Activated naive CD4-positive, alpha-beta T cell (primary cell): ENCODE results near the gene ARHGEF4.

Source experiments
- DNase-seq, 4 experiments: peaks; one replicate each; lab custom pipeline; 2025; lab: John Stamatoyannopoulos, UW

The ARHGEF4 gene

DNA sequence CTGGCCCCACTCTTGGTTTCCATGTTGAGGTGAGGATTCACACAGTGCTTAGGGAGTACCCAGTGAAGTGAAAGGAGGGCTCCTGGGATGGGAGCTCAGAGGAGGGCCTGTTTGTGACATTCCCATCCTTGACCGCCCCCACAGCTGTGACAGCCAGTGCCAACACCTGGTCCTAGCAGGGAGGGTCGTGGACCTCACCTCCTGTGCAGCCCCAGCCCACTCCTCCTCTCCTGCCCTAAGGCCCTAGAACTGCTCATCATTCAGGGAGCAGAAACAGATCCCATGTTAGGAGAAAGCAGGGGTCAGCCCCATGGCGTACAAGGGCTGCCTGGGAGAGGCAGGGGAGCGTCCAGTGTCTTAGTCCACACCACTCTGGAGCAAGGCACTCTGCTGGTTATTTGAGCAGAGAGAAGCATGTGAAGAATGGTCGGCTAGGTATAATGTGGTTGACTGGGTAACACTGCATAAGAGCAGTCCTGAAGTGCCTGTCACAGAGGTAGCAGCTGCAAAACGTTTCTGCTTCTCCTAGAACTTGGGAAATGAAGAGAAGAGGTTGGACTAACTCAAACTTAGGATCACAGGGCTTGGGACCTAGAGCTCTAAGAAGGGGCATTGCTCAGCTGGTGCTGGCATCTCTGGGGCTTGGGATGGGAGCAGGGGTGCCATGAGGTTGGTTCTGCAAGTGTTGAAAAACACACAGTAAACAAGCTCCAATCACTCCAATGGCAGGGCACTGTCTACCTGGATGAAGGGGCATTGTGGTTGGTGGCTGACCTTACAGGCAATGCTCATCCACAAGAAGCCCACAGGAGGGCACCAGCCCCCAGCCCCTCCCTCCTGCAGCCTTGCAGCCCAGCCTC, 200.9 kb downstream of the ARHGEF4 start:
- no peak for DNase-seq

DNA sequence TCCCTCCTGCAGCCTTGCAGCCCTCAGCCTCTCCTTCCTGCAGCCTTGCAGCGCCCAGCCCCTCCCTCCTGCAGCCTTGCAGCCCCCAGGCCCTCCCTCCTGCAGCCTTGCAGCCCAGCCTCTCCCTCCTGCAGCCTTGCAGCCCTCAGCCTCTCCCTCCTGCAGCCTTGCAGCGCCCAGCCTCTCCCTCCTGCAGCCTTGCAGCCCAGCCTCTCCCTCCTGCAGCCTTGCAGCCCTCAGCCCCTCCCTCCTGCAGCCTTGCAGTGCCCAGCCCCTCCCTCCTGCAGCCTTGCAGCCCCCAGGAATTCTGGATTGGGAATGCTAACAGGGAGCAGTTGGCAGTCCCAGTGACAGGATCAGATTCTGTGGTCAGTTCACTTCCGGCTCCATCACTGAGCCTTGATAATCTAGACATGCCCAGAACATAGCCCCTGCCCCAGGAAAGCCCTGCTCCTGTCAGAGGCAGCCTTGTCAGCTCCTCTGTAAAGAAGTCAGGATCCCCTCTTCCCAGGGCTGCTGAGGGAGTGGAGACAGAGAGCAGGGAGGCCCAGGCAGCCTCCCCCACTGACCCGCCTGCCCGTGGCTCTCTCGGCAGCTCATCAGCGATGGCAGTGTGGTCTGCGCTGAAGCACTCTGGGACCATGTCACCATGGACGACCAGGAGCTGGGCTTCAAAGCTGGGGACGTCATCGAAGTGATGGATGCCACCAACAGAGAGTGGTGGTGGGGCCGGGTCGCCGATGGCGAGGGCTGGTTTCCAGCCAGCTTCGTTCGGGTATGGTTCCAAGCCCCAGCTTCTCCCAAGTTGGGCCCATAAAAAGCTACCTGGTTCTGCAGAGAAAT, 201.8 kb downstream of the ARHGEF4 start:
- DNase-seq = no peak

DNA sequence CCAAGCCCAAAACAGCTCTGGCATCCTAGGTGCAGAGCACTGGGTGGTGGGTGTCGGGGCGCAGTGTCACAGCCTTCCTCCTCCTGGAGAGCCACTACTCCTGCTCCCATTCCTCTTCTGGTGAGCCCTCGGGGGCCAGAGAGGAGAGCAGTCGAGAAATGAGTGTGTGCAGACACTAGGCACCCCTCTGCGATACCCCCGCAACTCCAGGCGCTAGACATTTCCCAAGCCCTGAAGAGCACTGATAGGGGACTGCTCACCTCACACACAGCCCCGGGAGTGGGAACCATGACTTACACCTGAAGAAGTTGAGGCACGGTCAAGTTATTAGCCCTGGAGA, 202.4 kb downstream of the ARHGEF4 start:
- DNase-seq = no peak

DNA sequence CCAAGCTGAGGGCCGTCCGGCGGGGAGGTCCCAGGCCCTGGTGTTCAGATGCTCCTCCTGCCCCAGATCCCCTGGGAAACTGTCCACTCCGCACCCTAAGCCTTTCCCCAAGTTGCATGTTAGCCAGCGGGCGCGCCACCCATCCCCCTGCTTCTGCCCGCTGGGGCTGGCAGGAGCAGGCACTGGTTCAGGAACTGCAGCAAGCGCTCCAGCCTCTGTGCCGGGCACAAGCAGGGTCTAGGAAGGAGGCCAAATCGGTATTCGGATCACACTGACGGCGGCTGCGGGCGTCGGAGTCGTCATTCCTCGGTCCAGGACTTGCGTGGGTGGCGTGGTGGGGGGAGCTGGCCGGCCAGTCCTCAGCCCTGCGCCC, 202.8 kb downstream of the ARHGEF4 start:
- DNase-seq = no peak

DNA sequence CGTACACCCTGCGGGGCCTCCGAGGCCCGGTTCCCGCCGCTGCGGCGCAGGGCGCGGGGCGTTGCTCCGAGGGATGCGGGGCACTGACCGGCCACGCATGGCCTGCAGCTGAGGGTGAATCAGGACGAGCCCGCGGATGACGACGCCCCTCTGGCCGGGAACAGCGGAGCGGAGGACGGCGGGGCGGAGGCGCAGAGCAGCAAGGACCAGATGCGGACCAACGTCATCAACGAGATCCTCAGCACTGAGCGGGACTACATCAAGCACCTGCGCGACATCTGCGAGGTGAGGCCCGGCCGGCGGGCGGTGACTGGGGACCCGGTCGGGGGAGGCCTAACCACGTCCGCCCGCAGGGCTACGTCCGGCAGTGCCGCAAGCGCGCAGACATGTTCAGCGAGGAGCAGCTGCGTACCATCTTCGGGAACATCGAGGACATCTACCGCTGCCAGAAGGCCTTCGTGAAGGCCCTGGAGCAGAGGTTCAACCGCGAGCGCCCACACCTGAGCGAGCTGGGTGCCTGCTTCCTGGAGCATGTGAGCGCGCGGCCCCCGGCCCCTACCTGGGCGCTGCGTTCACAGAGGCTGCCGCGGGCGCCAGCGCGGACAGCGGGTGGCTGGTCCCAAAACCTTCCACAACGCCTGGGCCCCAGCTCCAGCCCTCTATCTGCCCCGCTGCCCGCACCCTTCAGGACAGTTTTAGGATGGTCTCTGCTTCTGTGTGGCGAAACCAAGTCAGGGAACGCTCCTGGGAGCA, 203.4 kb downstream of the ARHGEF4 start:
- DNase-seq = no peak

DNA sequence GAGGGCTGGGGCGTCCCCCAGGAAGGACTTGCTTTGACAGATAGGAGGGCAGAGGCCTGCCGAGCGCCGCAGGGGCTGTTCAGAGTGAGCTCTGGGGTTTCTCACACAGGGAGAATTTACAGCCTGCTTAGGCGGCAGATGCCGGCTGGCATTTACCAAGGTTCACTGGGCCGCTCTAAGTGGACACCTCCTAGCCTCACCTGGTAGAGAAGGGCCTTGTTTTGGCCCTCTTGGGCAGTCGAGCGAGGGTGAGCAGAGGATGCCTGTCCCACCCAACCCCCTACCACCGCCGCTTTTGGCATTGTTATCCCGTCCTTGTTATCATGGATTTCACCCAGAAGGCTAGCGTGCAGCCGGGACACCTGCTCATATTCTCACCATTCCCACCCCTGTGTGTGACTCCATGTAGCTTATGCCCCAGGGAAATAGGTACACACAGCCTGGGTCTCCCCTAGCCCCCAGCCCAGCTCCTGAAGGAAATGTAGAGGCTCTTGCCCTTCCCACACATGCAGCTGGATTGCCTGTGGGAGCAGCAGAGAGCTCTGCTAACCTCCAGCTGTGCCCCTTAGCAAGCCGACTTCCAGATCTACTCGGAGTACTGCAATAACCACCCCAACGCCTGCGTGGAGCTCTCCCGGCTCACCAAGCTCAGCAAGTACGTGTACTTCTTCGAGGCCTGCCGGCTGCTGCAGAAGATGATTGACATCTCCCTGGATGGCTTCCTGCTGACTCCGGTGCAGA, 204.1 kb downstream of the ARHGEF4 start:
- DNase-seq = no peak

DNA sequence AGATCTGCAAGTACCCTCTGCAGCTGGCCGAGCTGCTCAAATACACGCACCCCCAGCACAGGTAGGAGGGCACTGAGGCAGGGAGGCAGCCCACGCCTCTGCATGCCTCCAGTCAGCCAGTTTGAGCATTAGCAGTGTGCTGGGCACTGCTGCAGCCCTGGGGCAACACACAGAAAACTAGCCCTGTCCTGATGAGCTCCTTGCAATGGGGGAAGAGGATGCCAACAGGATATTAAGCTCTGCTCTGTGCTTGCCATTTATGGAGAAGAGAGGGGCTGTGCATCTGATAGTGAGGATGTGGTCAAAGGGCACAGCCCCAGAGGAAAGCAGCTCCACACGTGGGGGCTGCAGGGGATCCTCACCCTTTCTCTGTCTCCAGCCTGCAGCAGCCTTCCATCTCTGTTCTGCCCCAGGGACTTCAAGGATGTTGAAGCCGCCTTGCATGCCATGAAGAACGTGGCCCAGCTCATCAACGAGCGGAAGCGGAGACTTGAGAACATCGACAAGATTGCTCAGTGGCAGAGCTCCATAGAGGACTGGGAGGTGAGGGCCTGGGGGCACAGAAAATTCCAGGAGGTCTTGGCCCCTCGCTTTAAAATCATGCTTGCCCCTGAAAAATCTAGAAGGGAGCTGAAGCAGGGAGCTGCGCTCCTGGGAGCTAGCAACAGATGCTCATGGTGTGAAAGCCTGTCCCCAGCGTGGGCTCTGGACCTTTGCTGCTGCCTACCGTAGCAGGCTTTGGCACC, 204.9 kb downstream of the ARHGEF4 start:
- no peak for DNase-seq

DNA sequence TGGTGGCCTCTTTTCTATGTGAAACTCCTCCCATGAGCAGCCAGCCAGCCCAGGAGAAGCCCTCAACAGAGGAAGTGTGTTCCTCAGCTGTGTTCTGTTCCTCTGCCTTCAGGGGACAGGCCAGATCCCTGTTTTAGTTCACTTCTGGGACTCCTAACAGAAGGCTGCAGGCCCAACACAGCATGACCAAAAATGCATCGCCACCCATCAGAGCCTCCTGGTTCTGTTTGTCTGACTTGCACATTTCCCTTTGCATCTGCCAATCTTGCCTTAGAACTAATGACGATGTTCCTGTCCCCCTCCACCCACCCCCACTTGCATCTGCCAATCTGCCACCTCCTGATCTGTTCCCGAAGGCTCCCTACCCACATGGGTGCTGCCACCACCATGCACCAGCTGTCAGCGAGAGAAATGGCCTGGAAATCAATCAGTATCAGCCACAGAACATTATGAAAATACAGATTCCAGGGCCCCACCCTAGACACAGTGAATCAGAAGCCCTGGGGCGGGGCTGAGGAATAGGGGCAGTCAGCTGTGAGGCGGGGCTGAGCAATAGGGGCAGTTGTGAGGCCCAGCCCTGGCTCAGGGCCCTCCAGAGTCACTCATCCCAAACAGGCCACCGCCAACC, 205.5 kb downstream of the ARHGEF4 start:
- DNase-seq = no peak

DNA sequence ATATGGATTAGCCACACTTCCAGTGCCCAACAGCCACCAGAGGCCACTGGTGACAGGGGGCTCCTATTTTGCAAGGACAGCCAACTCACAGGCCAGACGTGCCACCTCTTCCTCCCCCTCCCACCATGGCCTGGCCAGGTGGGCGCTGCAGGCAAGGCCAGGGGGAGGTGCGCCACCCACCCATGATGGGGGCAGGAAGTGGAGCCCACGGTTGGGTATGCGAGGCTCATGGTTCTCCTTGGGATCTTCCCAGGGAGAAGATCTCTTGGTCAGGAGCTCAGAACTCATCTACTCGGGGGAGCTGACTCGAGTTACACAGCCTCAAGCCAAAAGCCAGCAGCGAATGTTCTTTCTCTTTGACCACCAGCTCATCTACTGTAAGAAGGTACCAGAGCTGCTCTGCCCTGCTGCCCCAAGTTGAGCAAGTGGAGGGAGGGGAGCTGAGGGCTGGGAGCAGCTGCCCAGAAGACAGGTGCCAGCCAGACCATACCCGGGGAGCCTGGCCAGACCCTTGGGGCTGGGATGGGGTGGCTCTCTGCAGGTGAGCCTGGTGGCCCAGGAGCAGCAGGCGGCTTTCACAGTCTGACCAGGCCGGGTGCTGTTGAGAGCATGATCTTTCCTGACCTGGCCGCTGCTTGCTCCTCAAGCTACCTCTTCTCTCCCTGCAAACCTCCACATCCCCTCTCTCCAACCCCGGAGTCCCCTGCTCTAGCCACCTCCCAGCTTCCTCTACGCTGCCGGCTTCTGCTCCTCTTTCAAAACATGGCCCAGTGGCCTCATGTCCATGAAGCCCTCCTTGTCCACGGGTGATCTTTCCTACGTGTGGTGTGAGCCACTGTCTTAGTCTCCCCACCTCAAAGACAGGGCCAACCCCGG, 206.7 kb downstream of the ARHGEF4 start:
- DNase-seq = no peak

DNA sequence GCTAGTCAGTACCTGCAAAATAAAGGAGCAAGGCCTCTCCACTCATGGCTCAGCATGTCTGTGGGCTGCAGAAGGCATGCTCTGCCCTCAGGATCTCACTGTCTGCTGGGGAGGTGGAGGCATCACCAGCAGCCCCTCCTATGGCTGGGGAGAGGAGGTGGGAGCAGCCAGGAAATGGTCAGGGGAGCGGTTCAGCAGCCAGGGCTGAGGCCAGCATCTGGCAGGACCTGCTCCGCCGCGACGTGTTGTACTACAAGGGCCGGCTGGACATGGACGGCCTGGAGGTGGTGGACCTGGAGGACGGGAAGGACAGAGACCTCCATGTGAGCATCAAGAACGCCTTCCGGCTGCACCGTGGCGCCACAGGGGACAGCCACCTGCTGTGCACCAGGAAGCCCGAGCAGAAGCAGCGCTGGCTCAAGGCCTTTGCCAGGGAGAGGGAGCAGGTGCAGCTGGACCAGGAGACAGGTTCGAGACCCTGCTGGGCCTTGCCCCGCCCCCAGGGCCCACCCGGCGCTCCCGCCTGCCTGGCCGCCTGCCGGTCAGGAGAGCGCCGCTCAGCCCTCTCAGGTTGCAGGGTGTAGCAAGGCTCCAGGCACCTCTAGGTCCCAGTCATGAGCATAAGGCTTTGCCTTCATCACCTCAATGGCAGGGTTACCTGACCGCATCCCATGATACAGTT, 207.5 kb downstream of the ARHGEF4 start:
- DNase-seq = no peak

DNA sequence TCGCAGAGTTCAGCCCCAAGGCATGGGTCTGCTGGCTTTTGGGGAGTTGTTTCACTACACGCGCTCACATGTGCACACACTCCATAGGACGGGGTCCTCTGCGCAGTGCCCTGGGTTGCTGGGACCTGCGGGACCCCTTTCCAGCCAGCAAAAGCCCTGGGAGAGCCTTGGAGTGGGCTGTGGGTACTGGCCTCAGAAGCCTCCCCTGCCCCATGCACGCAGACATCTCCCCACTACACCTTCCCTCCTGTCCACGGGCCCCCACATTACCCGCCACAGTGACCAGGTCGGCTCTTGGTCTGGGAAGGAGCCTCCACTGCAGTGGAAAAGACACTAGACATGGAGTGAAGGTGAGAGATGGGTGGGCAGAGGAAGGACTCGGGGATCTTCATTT, 208.0 kb downstream of the ARHGEF4 start:
- DNase-seq = no peak

DNA sequence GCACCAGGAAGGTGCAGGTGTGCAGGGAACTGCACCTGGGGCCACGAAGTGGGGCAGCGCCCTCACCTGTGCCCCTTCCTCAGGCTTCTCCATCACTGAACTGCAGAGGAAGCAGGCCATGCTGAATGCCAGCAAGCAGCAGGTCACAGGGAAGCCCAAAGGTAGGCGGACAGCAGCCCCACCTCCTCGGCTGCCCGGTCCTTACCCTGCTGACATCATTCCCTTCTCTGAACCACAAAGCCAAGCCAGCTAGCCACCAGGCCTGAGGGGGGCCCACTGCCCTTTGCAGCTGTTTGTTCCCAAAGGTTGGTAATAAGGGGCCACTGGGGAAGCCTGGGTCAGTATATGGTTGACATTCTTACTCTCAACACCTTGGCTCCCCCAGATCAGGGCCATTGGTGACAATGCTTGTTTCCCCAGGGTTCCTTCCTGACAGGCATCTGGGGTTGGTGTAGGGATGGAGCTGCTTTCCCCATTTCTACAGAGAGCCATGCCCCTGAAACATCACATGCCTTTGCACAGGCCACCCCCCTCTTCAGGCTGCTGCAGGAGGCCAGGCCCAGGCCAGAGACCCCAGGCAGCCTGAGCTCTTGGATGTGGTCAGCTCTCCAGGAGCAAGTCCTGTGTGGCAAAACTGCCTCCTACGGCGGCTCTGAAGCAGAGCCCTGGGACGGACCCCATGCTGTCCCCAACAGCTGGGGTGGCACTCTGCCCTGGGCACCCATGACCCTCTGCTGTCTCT, 208.7 kb downstream of the ARHGEF4 start:
- no peak for DNase-seq

DNA sequence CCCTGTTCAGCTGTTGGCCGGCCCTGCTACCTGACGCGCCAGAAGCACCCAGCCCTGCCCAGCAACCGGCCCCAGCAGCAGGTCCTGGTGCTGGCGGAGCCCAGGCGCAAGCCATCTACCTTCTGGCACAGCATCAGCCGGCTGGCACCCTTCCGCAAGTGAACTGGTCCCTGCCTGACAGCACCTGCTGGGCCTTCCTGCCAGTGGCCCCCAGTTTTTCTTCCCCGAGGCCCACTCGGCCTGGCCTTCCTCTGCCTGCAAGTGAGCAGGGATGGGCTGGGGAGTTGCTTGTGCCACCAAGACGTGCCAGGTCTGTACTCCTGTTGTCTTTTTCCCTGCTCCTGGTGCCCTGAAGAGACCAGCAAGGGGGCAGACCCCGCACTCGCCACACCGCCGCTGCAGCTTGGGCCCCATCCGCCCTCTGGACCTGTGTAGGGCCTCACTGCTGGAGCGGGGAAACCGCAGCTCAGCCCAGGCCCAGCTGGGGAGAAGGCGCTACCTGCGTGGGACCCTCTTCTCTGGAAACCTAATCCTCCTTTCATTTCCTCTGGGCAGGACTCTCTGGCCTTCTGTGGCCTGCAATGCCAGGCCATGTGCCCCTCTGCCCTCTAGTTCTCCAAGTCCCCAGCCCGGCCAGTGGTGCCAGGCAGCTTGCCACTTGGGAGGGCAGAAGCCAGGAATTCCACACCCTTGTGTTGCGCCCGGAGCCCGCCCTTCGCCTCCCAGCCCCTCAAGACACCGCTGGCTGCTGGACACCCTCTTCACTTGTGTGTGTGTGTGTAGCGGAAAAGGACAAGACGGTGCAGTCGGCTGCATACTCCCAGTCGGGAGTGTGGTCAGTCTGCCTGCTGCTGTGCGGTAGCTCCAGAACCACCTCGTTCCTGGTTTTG, 209.6 kb downstream of the ARHGEF4 start:
- DNase-seq = no peak

DNA sequence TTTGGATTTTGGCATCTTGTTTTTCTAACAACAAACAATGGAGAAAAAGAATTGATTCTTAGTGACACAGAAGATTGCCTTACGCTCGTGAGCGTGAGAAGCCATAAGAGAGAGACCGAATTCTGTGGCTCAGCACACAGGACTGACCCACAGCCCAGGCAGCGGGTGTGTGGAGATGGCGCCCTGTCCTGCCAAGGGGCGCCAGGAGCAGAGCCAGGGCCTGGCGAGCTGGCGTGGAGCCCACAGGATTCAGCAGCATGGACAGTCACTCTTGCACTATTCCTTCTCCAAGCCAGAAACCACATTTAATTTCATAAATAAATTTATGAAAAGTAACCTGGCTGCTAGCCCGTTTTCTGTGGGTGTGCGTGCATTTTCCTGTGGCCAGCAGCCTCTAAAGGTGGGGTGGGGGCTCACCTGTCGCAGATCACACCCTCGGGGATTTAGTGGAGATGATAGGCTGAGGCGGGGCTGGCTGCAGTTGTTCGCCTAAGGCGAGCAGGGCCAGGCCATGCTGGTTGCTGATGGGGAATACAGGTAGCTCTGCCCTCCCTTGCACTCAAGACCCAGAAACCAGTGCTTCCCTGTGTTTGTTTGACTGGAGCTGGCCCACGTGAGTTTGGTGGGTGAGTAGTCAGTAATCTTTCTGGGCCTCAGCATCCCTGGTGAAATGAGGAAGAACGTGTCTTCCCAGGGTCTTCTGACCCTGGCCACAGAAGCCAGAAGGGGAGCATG, 210.4 kb downstream of the ARHGEF4 start:
- no peak for DNase-seq

DNA sequence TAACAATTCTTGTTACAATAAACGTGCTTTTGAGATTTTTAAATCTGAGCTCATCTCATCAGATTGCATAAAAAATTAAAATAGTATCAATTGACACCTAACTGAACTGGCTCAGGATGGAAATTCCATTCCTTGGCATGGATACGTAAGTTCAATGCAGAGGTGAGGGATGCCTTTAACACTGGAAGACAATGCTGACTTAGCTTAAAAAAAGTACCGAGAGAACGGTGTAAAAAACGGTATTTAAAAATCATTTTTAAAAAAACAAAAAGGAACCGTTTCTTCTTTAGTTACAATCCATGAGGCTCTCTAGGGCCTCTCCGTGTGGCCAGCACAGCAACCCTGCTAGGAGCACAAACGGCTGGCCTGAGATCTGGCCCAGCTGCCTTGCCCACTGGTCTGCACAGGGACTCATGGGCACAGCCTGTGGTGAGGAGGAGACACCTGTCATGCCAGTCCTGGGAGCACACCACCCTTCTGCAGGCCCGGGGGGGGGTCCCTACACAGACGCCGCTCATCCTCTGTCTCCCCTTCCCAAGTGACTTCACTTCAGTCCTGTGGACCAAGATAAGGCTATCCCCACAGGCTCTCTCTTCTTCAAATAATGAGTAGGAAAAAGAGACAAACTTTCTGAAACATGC, 211.3 kb downstream of the ARHGEF4 start:
- no peak for DNase-seq

DNA sequence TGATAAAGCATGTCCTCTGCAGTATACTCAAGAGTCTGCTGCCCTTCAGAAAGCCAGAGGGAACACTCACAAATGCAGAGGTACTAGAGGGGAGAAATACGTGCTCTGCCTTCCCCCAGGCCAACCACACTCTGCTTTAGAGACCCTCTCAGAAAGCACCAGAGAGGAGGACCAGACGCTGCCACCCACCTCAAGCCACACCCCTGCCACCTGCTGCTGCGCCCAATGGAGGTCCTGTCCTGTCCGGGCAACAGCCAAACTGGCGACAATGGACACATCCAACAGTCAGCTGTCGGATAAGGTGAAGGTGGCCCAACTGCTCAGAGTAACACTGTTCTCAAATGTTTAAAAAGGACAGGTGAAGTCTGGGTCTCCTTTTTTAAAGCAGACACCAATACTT, 211.9 kb downstream of the ARHGEF4 start:
- DNase-seq = no peak
